PFSK-1 (cell line): ENCODE data around the gene KCNB1.

ENCODE experiments used
- POLR2AphosphoS5 ChIP-seq: IDR thresholded peaks from 2 replicates; pipeline ENCODE4 v1.6.1; 2012; ENCODE audit warnings: low read depth, mild to moderate bottlenecking, control low read depth, low read length, moderate library complexity
- SIN3A ChIP-seq: IDR thresholded peaks from 2 replicates; pipeline ENCODE4 v1.6.1; 2012; ENCODE audit warnings: mild to moderate bottlenecking, low read length, moderate library complexity, borderline replicate concordance; ENCODE audit not compliant: insufficient read depth
- TAF1 ChIP-seq: IDR thresholded peaks from 2 replicates; pipeline ENCODE4 v1.6.1; 2012; ENCODE audit warnings: low read length, control low read depth, borderline replicate concordance; ENCODE audit not compliant: insufficient read depth
- TF ChIP-seq, protein P1 (sequence below), 2 experiments: IDR thresholded peaks; 2 replicates each; pipeline versions ENCODE4 v1.6.1 to v1.8.0; 2011 to 2012; ENCODE audit warnings: low read depth in 2 of 2, low read length in 2 of 2, control low read depth in 1 of 2, inconsistent platforms in 1 of 2, mild to moderate bottlenecking in 1 of 2, moderate library complexity in 1 of 2; ENCODE audit not compliant: insufficient read depth in 1 of 2

DNA sequence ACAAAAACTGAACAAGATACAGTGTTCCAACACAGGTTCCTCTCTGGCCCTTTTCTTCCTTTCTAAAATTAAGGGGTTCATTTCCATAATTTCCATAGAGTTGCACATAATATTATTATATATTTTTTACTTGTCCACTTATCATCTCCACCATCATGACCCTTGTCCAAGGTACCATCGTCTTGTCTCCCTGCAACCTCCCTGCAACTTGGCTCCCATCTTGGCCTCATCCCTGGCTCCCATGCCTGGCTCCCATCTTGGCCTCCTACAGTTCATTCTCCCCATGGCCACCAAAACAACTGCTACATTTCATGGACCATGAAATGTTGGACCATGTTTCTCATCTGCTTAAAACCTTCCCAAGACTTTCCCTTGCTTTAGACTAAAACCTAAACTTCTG, 3.1 kb upstream of the KCNB1 start:
- TF ChIP-seq TAF1 (no peak), POLR2AphosphoS5 (no peak), SIN3A (no peak)
- TF ChIP-seq, protein P1, sequence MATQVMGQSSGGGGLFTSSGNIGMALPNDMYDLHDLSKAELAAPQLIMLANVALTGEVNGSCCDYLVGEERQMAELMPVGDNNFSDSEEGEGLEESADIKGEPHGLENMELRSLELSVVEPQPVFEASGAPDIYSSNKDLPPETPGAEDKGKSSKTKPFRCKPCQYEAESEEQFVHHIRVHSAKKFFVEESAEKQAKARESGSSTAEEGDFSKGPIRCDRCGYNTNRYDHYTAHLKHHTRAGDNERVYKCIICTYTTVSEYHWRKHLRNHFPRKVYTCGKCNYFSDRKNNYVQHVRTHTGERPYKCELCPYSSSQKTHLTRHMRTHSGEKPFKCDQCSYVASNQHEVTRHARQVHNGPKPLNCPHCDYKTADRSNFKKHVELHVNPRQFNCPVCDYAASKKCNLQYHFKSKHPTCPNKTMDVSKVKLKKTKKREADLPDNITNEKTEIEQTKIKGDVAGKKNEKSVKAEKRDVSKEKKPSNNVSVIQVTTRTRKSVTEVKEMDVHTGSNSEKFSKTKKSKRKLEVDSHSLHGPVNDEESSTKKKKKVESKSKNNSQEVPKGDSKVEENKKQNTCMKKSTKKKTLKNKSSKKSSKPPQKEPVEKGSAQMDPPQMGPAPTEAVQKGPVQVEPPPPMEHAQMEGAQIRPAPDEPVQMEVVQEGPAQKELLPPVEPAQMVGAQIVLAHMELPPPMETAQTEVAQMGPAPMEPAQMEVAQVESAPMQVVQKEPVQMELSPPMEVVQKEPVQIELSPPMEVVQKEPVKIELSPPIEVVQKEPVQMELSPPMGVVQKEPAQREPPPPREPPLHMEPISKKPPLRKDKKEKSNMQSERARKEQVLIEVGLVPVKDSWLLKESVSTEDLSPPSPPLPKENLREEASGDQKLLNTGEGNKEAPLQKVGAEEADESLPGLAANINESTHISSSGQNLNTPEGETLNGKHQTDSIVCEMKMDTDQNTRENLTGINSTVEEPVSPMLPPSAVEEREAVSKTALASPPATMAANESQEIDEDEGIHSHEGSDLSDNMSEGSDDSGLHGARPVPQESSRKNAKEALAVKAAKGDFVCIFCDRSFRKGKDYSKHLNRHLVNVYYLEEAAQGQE (IDR thresholded peaks at IDR 0.05; ENCODE audit: insufficient read depth in 1 of 2, low read depth in 2 of 2, low read length in 2 of 2): peak in 1 of 2 experiments; percentile 78; a peak in 2 of 4 replicates
